ENCODE measurements around the gene METTL26.

The METTL26 gene

DNA sequence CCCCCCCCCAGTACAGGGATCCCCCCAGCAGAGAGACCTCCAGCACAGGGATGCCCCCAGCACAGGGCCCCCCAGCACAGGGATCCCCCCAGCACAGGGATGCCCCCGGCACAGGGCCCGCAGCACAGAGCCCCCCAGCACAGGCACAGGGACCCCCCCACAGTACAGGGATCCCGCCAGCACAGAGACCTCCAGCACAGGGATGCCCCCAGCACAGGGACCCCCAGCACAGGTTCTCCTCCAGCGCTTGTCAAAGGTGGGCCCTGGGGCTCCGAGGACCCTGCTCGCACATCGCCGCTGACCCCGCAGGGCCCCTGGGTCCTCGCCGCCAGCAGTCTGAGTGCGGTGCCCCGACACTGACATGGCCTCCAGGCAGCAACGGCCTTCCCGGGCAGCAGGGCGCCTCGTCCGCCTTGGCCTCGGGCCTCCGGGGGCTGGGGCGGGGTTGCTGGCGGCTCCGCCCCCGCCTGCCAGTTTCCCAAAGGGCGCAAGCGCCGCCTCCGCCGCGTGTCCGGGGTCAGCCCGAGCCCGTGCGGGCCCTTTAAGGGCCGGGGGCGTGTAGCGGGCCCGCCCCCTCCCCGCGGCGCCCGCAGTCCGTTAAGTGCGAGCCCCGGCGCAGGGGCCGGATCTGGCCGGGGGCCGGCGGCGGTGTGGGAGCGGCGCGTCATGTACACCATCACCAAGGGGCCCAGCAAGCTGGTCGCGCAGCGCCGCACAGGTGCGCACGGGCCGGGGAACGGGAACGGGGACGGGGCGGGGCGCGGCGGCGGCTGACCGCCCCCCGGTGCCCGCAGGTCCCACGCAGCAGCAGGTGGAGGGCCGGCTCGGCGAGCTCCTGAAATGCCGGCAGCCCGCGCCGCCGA, 5.5 kb upstream of the METTL26 start, which contains the start of gene MCRIP2:
Gene MCRIP2 (plus strand): TSS at position 503 of the 863 bp plus-strand sequence. CDS start 164 bp downstream, at position 667.
- Histone ChIP-seq H3K4me1 (ENCODE audit: control insufficient read depth in 1 of 2, insufficient read depth in 2 of 2, low read length in 2 of 2) (peaks cover 0 to 29% of the 10 kb centered on the region in 2 donors), H3K27me3 (ENCODE audit: low read depth, low read length) (no peaks in the 10 kb centered on the region), H3K4me3 (ENCODE audit: low read depth in 1 of 2, low read length in 2 of 2) (peak within 1 kb of the TSS; percentile 63 to 82)

DNA sequence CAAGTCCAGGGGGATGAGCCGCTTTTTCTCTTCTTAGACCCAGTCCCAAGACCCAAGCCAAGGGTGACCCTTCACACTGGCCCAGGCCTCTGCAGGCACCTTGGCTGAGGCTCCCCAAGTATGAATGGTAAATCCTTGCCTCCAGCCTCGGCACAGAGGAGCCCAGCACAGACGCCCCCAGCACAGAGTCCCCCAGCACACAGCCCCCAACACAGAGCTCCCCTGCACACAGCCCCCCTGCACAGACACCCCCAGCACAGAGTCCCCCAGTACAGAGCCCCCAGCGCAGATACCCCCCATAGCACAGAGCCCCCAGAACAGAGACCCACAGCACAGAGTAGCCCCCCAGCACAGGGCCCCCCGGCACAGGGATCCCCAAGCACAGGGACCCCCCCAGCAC, 4.5 kb upstream of the METTL26 start:
- Histone ChIP-seq H3K4me3 (ENCODE audit: low read depth in 1 of 2, low read length in 2 of 2) (no peak overlapping the region), H3K27me3 (ENCODE audit: low read depth, low read length) (no peaks in the 10 kb centered on the region), H3K36me3 (ENCODE audit: control insufficient read depth in 1 of 2, insufficient read depth in 2 of 2, low read length in 2 of 2) (no peaks in the 10 kb centered on the region), H3K9me3 (ENCODE audit: control insufficient read depth in 1 of 2, low read length in 2 of 2) (no peaks in the 10 kb centered on the region), H3K4me1 (ENCODE audit: control insufficient read depth in 1 of 2, insufficient read depth in 2 of 2, low read length in 2 of 2) (peaks cover 0 to 33% of the 10 kb centered on the region in 2 donors), H3K27ac (ENCODE audit: low read length) (no peak overlapping the region)

More for the DNA sequence above, 5.5 kb upstream of the METTL26 start, which contains the start of gene MCRIP2:
- H3K9me3 ChIP-seq (ENCODE audit: control insufficient read depth in 1 of 2, low read length in 2 of 2): no peaks in the 10 kb centered on the region
- H3K27ac ChIP-seq (ENCODE audit: low read length): peak within 1 kb of the TSS; percentile 72
- no peaks in the 10 kb centered on the region for H3K36me3 ChIP-seq (ENCODE audit: control insufficient read depth in 1 of 2, insufficient read depth in 2 of 2, low read length in 2 of 2)

DNA sequence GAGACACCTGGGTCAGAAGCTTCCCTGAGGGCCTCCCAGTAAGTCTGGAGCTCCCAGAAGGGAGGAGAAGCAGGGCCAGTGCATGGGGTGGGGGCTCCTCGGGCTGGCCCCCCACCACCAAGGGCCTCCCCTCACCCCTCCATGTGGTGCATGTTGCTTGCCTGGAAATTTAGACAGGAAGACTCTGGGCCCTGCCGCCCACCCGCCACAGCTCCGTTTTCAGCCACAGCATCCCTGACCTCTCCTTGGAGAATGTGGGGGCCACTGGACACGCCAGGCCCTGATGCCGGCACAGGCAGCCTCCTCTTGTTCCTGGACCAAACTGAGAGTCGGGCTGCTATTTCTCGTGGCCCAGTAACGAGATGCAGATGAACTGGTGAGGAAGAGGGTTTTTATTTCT, 2.7 kb upstream of the METTL26 start:
- Histone ChIP-seq H3K27me3 (ENCODE audit: low read depth, low read length) (no peaks in the 10 kb centered on the region), H3K27ac (ENCODE audit: low read length) (no peak overlapping the region), H3K4me3 (ENCODE audit: low read depth in 1 of 2, low read length in 2 of 2) (no peak overlapping the region), H3K4me1 (ENCODE audit: control insufficient read depth in 1 of 2, insufficient read depth in 2 of 2, low read length in 2 of 2) (peaks cover 0 to 48% of the 10 kb centered on the region in 2 donors), H3K9me3 (ENCODE audit: control insufficient read depth in 1 of 2, low read length in 2 of 2) (no peaks in the 10 kb centered on the region), H3K36me3 (ENCODE audit: control insufficient read depth in 1 of 2, insufficient read depth in 2 of 2, low read length in 2 of 2) (peaks cover 0 to 4% of the 10 kb centered on the region in 2 donors)

DNA sequence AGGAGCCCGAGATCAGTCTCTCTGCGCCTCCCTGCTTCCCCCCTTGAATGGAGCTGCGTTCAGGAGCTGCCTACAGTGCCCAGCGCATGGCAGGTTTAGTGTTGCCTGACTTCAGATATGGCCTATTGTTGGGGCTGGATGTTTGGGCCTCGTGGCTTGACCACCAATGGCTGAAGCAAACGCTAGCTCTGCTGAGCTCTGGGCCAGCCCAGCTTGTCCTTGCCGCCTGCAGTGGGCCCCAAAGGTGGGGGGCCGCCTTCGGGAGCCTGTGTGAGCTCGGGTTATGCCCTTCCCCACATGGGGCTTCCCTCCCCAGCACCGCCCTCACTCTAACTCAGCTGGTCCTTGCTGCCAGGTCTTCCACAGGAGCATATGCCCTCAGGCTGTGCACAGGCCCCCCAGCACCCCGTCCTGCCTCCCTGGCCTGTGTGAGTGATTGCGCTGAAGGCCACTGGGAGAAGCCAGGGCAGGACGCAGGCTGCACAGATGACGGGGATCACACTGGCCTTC, 2.0 kb upstream of the METTL26 start:
- peaks cover 0 to 12% of the 10 kb centered on the region in 2 donors for H3K36me3 ChIP-seq (ENCODE audit: control insufficient read depth in 1 of 2, insufficient read depth in 2 of 2, low read length in 2 of 2)
- peak overlapping the region in 1 of 2 donors; percentile 97 for H3K4me3 ChIP-seq (ENCODE audit: low read depth in 1 of 2, low read length in 2 of 2)
- peaks cover 0 to 43% of the 10 kb centered on the region in 2 donors for H3K4me1 ChIP-seq (ENCODE audit: control insufficient read depth in 1 of 2, insufficient read depth in 2 of 2, low read length in 2 of 2)
- H3K27ac ChIP-seq (ENCODE audit: low read length): no peak overlapping the region
- H3K27me3 ChIP-seq (ENCODE audit: low read depth, low read length): no peaks in the 10 kb centered on the region
- no peaks in the 10 kb centered on the region for H3K9me3 ChIP-seq (ENCODE audit: control insufficient read depth in 1 of 2, low read length in 2 of 2)

DNA sequence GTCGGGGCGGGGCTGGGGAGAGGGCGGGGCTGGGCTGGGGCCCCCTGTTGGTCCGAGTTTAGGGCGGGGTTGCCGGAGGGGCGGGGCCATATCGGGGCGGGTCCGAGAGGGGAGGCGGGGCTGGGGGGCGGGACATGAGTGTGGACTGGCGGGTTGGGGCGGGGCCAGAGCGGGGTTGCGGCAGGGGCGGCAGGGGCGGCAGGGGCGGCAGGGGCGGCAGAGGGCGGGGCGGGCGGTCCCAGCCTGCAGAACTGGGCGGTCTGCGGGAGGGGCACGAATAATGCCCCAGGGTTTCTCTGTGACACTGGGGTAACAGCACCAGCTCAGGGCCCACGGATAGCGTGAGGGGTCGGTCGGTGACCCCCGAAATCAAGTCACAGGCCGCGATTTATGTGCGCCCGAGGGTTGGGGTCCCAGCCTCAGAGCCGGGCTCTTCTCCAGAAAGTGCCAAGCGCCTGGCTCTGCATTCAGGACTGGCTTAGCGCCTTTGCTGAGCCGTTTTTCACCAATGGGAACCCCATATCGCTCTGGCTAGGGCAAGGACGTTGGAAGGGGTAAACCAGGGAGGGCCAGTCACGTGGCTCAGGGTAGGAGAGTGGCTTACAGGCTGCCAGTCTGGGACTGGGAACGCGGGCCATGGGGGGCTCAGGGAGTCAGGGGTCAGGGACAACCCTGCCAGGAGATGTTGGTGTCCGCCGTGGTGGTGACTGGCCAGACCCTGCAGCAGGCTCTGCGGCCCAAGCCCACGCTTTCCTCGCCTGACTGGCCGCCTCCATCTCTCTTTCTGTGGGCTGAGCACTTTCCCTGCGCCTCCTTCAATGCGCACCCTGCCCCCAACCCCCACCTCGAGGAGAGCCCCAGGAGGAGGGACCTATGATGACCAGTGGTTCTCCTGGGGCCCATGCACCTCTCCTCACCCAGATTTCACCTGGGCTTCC, 1.2 kb upstream of the METTL26 start:
- H3K27ac ChIP-seq (ENCODE audit: low read length): peak overlapping the region; percentile 92
- H3K4me3 ChIP-seq (ENCODE audit: low read depth in 1 of 2, low read length in 2 of 2): peak overlapping the region; percentile 74 to 97
- no peaks in the 10 kb centered on the region for H3K27me3 ChIP-seq (ENCODE audit: low read depth, low read length)
- peaks cover 0 to 16% of the 10 kb centered on the region in 2 donors for H3K36me3 ChIP-seq (ENCODE audit: control insufficient read depth in 1 of 2, insufficient read depth in 2 of 2, low read length in 2 of 2)
- H3K4me1 ChIP-seq (ENCODE audit: control insufficient read depth in 1 of 2, insufficient read depth in 2 of 2, low read length in 2 of 2): peaks cover 0 to 36% of the 10 kb centered on the region in 2 donors
- H3K9me3 ChIP-seq (ENCODE audit: control insufficient read depth in 1 of 2, low read length in 2 of 2): no peaks in the 10 kb centered on the region

DNA sequence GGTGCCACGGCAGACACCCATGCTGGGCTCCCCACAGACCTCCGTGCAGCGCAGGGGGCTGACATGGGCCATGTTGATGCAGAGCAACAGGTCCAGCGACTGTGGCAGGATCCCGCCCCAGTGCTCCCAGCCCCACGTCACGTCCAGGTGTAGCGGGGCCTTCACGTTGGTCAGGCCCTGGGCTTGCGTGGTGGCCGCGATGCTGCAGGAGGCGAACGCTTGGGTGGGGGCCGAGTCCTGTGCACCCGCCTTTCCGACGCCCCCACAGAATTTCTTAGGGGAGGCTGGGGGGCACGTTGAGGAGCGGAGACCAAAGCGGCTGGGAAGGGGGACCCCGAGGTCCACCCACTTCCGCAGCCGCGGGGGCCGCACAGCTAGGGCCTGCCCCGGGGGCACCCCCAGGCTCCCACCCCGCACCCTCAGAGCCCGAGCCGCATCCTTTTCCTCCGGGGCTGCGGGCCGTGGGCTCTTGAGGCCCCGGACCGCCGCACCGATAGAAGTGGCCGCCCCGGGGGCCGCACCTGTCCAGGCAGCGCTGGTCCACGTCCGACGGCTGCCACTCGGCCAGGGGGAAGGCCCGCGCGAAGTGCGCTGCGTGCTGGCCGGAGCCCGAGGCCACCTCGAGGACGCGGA, 416 bp downstream of the METTL26 start:
- peak overlapping the region; percentile 74 to 97 for H3K4me3 ChIP-seq (ENCODE audit: low read depth in 1 of 2, low read length in 2 of 2)
- no peak overlapping the region for H3K27ac ChIP-seq (ENCODE audit: low read length)
- peaks cover 0 to 36% of the 10 kb centered on the region in 2 donors for H3K4me1 ChIP-seq (ENCODE audit: control insufficient read depth in 1 of 2, insufficient read depth in 2 of 2, low read length in 2 of 2)
- peaks cover 0 to 16% of the 10 kb centered on the region in 2 donors for H3K36me3 ChIP-seq (ENCODE audit: control insufficient read depth in 1 of 2, insufficient read depth in 2 of 2, low read length in 2 of 2)
- H3K9me3 ChIP-seq (ENCODE audit: control insufficient read depth in 1 of 2, low read length in 2 of 2): no peaks in the 10 kb centered on the region
- H3K27me3 ChIP-seq (ENCODE audit: low read depth, low read length): no peaks in the 10 kb centered on the region

DNA sequence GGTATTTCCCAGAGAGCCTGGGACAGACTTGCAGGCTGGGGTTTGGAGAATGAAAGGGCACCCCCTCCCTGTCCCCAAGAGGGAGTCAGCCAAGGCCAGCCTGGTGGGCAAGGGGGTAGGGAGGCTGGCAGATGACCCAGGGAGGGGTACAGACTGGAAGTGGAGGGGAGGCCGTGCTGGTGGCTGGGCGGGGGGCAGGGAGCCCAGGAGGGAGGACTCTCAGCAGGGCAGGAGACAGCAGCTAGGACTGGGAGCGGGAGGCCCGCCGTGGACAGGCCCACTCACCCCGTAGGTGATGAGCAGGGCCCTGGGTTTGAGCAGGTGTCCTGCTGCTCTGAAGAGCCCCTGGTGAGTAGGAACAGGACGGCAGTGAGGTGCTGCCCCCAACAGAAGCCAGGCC, 1.1 kb downstream of the METTL26 start:
- Histone ChIP-seq H3K4me1 (ENCODE audit: control insufficient read depth in 1 of 2, insufficient read depth in 2 of 2, low read length in 2 of 2) (peaks cover 0 to 43% of the 10 kb centered on the region in 2 donors), H3K27ac (ENCODE audit: low read length) (no peak overlapping the region), H3K4me3 (ENCODE audit: low read depth in 1 of 2, low read length in 2 of 2) (peak overlapping the region in 1 of 2 donors; percentile 97), H3K27me3 (ENCODE audit: low read depth, low read length) (no peaks in the 10 kb centered on the region), H3K36me3 (ENCODE audit: control insufficient read depth in 1 of 2, insufficient read depth in 2 of 2, low read length in 2 of 2) (peaks cover 0 to 16% of the 10 kb centered on the region in 2 donors), H3K9me3 (ENCODE audit: control insufficient read depth in 1 of 2, low read length in 2 of 2) (no peaks in the 10 kb centered on the region)

DNA sequence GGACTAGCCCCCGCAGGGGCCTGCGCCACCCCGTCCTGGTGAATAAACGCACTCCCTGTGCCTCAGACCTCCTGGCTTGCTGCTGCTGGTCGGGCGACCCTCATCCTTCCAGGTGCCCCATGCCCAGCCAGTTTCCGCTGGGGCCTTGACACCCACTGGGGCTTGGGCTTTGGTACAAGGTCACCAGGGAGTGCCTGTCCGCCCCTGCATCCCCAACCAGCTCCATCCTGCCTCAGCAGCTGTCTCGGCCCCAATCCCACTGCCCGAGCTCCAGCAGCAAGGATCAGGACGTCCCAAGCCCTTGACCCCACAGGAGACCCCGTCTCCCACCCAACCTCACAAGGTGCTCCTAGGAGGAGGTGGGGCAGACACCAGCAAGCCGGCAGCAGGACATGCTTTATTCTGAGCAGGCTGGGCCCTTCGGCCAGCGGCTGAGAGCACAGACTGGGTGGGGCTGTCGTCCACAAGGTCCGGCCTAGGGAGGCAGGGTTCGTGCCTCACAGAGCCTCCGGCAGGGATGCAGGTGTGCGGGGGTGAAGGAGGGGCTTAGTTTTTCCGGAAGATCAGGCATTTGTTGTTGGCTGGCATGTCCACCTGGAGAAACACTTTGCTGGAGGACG, 1.9 kb downstream of the METTL26 start:
- Histone ChIP-seq H3K4me3 (ENCODE audit: low read depth in 1 of 2, low read length in 2 of 2) (no peak overlapping the region), H3K27ac (ENCODE audit: low read length) (no peak overlapping the region), H3K9me3 (ENCODE audit: control insufficient read depth in 1 of 2, low read length in 2 of 2) (no peaks in the 10 kb centered on the region), H3K4me1 (ENCODE audit: control insufficient read depth in 1 of 2, insufficient read depth in 2 of 2, low read length in 2 of 2) (peaks cover 0 to 48% of the 10 kb centered on the region in 2 donors), H3K27me3 (ENCODE audit: low read depth, low read length) (no peaks in the 10 kb centered on the region), H3K36me3 (ENCODE audit: control insufficient read depth in 1 of 2, insufficient read depth in 2 of 2, low read length in 2 of 2) (peaks cover 0 to 16% of the 10 kb centered on the region in 2 donors)

DNA sequence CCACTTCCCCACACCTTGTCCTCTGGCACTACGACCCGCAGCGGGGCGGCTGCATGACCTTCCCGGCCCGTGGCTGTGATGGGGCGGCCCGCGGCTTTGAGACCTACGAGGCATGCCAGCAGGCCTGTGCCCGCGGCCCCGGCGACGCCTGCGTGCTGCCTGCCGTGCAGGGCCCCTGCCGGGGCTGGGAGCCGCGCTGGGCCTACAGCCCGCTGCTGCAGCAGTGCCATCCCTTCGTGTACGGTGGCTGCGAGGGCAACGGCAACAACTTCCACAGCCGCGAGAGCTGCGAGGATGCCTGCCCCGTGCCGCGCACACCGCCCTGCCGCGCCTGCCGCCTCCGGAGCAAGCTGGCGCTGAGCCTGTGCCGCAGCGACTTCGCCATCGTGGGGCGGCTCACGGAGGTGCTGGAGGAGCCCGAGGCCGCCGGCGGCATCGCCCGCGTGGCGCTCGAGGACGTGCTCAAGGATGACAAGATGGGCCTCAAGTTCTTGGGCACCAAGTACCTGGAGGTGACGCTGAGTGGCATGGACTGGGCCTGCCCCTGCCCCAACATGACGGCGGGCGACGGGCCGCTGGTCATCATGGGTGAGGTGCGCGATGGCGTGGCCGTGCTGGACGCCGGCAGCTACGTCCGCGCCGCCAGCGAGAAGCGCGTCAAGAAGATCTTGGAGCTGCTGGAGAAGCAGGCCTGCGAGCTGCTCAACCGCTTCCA, 2.6 kb downstream of the METTL26 start:
- H3K27me3 ChIP-seq (ENCODE audit: low read depth, low read length): no peaks in the 10 kb centered on the region
- no peak overlapping the region for H3K27ac ChIP-seq (ENCODE audit: low read length)
- peaks cover 0 to 20% of the 10 kb centered on the region in 2 donors for H3K36me3 ChIP-seq (ENCODE audit: control insufficient read depth in 1 of 2, insufficient read depth in 2 of 2, low read length in 2 of 2)
- peaks cover 0 to 48% of the 10 kb centered on the region in 2 donors for H3K4me1 ChIP-seq (ENCODE audit: control insufficient read depth in 1 of 2, insufficient read depth in 2 of 2, low read length in 2 of 2)
- H3K4me3 ChIP-seq (ENCODE audit: low read depth in 1 of 2, low read length in 2 of 2): no peak overlapping the region
- no peaks in the 10 kb centered on the region for H3K9me3 ChIP-seq (ENCODE audit: control insufficient read depth in 1 of 2, low read length in 2 of 2)
